Keratinocyte (primary cell): ENCODE results near the gene GSC2. TPM values are rescaled to one million over a fixed set of nuclear protein-coding genes. Genes with fewer than 3 reads are reported as not detected.

Experiments used
- DNase-seq: peaks from one replicate; pipeline ENCODE4 v3.0.0-alpha.2; 2011; ENCODE audit warnings: low read depth, missing footprints, low spot score
- FAIRE-seq: peaks from 2 replicates; lab custom pipeline; 2011; peaks lifted over from hg19 to GRCh38; lab: Jason Lieb, UNC
- H2AFZ ChIP-seq: 2 replicates; pipeline ENCODE4 v1.6.0; 2012; ENCODE audit warnings: low read length, control low read depth, inconsistent platforms; ENCODE audit not compliant: control insufficient read depth
- H3K27ac ChIP-seq: 2 replicates; pipeline ENCODE4 v1.5.1; 2011; ENCODE audit warnings: low read length; ENCODE audit not compliant: control insufficient read depth, insufficient read depth
- H3K27me3 ChIP-seq: 3 replicates; pipeline ENCODE4 v1.6.0; 2011; ENCODE audit warnings: low read length; ENCODE audit not compliant: control insufficient read depth, insufficient read depth; ENCODE audit errors: extremely low read depth
- H3K36me3 ChIP-seq, 2 experiments: 2 replicates in 1 of 2; 3 replicates in 1 of 2; pipeline ENCODE4 v1.5.1; 2011; ENCODE audit warnings: low read length in 2 of 2, mild to moderate bottlenecking in 1 of 2; ENCODE audit not compliant: control insufficient read depth in 2 of 2, insufficient read depth in 2 of 2; ENCODE audit errors: extremely low read depth in 1 of 2
- H3K4me1 ChIP-seq: 3 replicates; pipeline ENCODE4 v1.5.1; 2011; ENCODE audit warnings: low read length; ENCODE audit not compliant: control insufficient read depth, insufficient read depth; ENCODE audit errors: extremely low read depth
- H3K4me2 ChIP-seq: 3 replicates; pipeline ENCODE4 v1.6.0; 2011; ENCODE audit warnings: low read depth, low read length; ENCODE audit not compliant: control insufficient read depth, insufficient read depth; ENCODE audit errors: extremely low read depth
- H3K4me3 ChIP-seq, 3 experiments: fragments of 200-600 bp in 1 of 3; sonication (generic) in 1 of 3; 2 replicates in 2 of 3; 3 replicates in 1 of 3; pipeline ENCODE4 v1.5.1; 2011 to 2016; ENCODE audit warnings: low read length in 3 of 3, mild to moderate bottlenecking in 3 of 3, control low read depth in 2 of 3, inconsistent platforms in 1 of 3, low read depth in 1 of 3, mixed read lengths in 1 of 3, mixed run types in 1 of 3, moderate library complexity in 1 of 3; ENCODE audit not compliant: control insufficient read depth in 2 of 3, insufficient read depth in 2 of 3; ENCODE audit errors: extremely low read depth in 1 of 3
- H3K79me2 ChIP-seq: 2 replicates; pipeline ENCODE4 v1.6.0; 2012; ENCODE audit warnings: low read length; ENCODE audit not compliant: control insufficient read depth, insufficient read depth
- H3K9ac ChIP-seq: 3 replicates; pipeline ENCODE4 v1.6.0; 2011; ENCODE audit warnings: low read length; ENCODE audit not compliant: control insufficient read depth, insufficient read depth; ENCODE audit errors: extremely low read depth
- H3K9me1 ChIP-seq: 3 replicates; pipeline ENCODE4 v1.6.0; 2011; ENCODE audit warnings: low read length; ENCODE audit not compliant: control insufficient read depth, insufficient read depth; ENCODE audit errors: extremely low read depth
- H3K9me3 ChIP-seq: 2 replicates; pipeline ENCODE4 v1.5.1; 2012; ENCODE audit warnings: low read depth, low read length; ENCODE audit not compliant: control insufficient read depth
- H4K20me1 ChIP-seq: 3 replicates; pipeline ENCODE4 v1.6.0; 2011; ENCODE audit warnings: low read length; ENCODE audit not compliant: control insufficient read depth, insufficient read depth; ENCODE audit errors: extremely low read depth
- CTCF ChIP-seq, 3 experiments: IDR thresholded peaks in 1 of 3; conservative IDR thresholded peaks in 1 of 3; optimal IDR thresholded peaks in 1 of 3; 2 replicates in 2 of 3; 3 replicates in 1 of 3; pipeline versions ENCODE3 to v1.5.1; 2011; ENCODE audit warnings: low read length in 3 of 3, mild to moderate bottlenecking in 3 of 3, moderate library complexity in 2 of 3, control low read depth in 1 of 3, inconsistent platforms in 1 of 3; ENCODE audit not compliant: insufficient read depth in 2 of 3; ENCODE audit errors: extremely low read depth in 1 of 3
- EZH2 ChIP-seq: IDR thresholded peaks from one replicate; pipeline ENCODE4 v1.6.1; 2012; ENCODE audit warnings: inconsistent platforms, mild to moderate bottlenecking, low read length, moderate library complexity
- dilution Hi-C: fragments of 300-500 bp; cut with MboI; formaldehyde crosslinking; loops from one replicate; pipeline ENCODE4 v1.7.0; 2020; ENCODE audit warnings: low sequenced_read_pairs; ENCODE audit not compliant: extremely low pct_ligation_motif_present
- polyA plus RNA-seq, 5 experiments: library from polyadenylated mRNA; depleted of rRNA in 3 of 5; stranded (reverse) in 3 of 5; stranded (forward) in 1 of 5; unstranded in 1 of 5; fragments of >200 nt; gene quantifications; 1 replicate in 1 of 5; 2 replicates in 3 of 5; 3 replicates in 1 of 5; pipeline versions ENCODE4 v1.2.1 to v1.2.3, GENCODE V29; 2011 to 2012; ENCODE audit warnings: missing spikeins in 2 of 5, low read depth in 1 of 5, low replicate concordance in 1 of 5

Gene GSC2
- polyA plus RNA-seq, 1 donor (not counting 4 experiments of a cell fraction or from before 2014, with no cell fraction given) = not detected

DNA sequence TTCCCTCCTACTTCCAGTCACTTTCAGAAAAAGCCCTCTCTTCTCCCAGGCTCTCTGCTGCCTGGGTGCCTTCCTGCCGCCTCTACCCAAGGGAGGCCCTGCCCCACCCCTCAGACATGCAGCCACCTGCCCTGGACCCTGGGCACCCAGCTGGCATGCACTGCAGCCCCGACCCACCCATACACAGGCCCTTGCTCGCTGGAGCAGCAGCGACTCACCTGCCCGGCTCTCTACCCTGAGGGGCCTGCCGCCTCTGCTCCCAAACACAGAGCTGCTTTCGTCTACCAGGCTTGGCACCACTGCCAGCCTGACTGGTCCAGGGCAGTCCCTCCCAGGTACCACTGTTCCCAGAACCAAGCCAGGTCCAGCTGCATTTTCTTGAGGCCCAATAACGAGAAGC, 20.2 kb downstream of the GSC2 start:
- Histone ChIP-seq H3K36me3 (peaks cover 17% of the 10 kb centered on the region in 2 experiments), H3K4me3 (no peak overlapping the region), H3K9ac (peak overlapping the region; percentile 22), H3K9me1 (peaks cover 3% of the 10 kb centered on the region), H3K79me2 (no peaks in the 10 kb centered on the region), H3K27ac (peak overlapping the region; percentile 45), H2AFZ (no peak overlapping the region), H3K9me3 (no peaks in the 10 kb centered on the region), H3K27me3 (no peaks in the 10 kb centered on the region), H4K20me1 (no peaks in the 10 kb centered on the region), H3K4me1 (peaks cover 19% of the 10 kb centered on the region), H3K4me2 (peak overlapping the region; percentile 41)
- TF ChIP-seq EZH2 (no peak), CTCF (optimal IDR thresholded peaks at IDR 0.05 in 1 of 3, IDR thresholded peaks at IDR 0.05 in 1 of 3, conservative IDR thresholded peaks at IDR 0.05 in 1 of 3; ENCODE audit: extremely low read depth in 1 of 3, insufficient read depth in 2 of 3, low read length in 3 of 3) (no peak)
- dilution Hi-C loops = no loop called here
- DNase-seq (no peak), FAIRE-seq (peak; percentile 74)

- FAIRE-seq = peak; percentile 75
- peak overlapping the region; percentile 41 for H3K4me2 ChIP-seq
- peak overlapping the region; percentile 3 for H3K27ac ChIP-seq
- no peak for TF ChIP-seq CTCF (optimal IDR thresholded peaks at IDR 0.05 in 1 of 3, IDR thresholded peaks at IDR 0.05 in 1 of 3, conservative IDR thresholded peaks at IDR 0.05 in 1 of 3; ENCODE audit: extremely low read depth in 1 of 3, insufficient read depth in 2 of 3, low read length in 3 of 3)
- TF ChIP-seq EZH2 = no peak
- no peaks in the 10 kb centered on the region for H3K27me3 ChIP-seq
- H3K4me3 ChIP-seq = peak overlapping the region in 1 of 3 experiments; percentile 14
- H4K20me1 ChIP-seq = no peaks in the 10 kb centered on the region
- H3K79me2 ChIP-seq = no peaks in the 10 kb centered on the region
- H3K9me1 ChIP-seq = peaks cover 3% of the 10 kb centered on the region
- peak overlapping the region; percentile 22 for H3K9ac ChIP-seq
- dilution Hi-C loops = no loop called here
- no peak for DNase-seq
- no peaks in the 10 kb centered on the region for H3K9me3 ChIP-seq
- peaks cover 19% of the 10 kb centered on the region for H3K4me1 ChIP-seq
- no peak overlapping the region for H2AFZ ChIP-seq
- H3K36me3 ChIP-seq = peaks cover 13 to 17% of the 10 kb centered on the region in 2 experiments
Observed at GRCh38 chr22:19128946-19129727, 21.0 kb downstream of the GSC2 start.
